ENCODE results near the gene MS4A6A.
A peak's percentile ranks its signal among the peaks of the same experiment; 100 is the strongest.
"Not testable (repeated sequence)": the region's sequence is repeated elsewhere in the genome, so short reads cannot be mapped to it uniquely, and the experiment has no call there.

The MS4A6A gene

GRCh38 chr11:60182541-60183330 is at the start of gene MS4A6A:
MS4A6A (minus strand) TSS chr11:60183083; CDS start chr11:60181727, 1,356 bp downstream.
- no peak for DNase-seq (ENCODE audit: low read depth in 1 of 2, low spot score in 1 of 2)

DNA sequence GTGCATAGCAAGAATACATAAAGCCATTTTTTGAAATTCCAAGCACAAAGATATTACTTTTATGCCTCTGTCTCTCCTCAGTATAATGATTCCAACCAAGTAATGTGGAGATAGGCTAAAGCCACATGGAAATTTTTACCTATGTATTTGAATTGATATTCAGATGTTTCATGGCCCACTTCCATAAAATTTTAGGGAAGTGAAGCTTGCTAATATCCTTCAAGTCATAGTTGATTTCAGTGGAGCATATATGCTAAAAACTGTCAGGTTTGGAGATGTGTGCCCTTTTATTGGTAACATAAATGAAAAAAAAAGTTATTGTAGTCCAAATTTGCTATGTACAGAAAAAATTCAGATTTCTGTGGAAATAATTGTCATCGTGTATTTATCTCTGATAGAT is 47.8 kb upstream of the MS4A6A start:
- DNase-seq (ENCODE audit: low read depth in 1 of 2, low spot score in 1 of 2) = no peak

- DNase-seq (ENCODE audit: low read depth in 1 of 2, low spot score in 1 of 2) = no peak
Observed at GRCh38 chr11:60222141-60222540, 39.3 kb upstream of the MS4A6A start.

DNA sequence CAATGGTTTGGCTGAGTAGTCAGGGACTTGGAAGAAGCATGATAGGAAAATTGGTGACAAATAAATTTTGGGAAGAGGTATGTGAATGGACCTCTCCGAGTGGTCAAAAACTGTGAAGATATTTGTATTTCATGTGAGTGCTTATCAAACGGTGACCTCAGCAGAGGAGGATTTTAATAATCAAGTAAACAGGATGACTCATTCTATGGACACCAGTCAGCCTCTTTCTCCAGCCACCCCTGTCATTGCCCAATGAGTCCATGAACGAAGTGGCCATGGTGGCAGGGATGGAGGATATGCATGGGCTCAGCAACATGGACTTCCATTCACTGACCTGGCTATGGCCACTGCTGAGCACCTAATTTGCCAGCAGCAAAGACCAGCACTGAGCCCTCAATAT is 38.8 kb upstream of the MS4A6A start:
- no peak for DNase-seq (ENCODE audit: low read depth in 1 of 2, low spot score in 1 of 2)

DNA sequence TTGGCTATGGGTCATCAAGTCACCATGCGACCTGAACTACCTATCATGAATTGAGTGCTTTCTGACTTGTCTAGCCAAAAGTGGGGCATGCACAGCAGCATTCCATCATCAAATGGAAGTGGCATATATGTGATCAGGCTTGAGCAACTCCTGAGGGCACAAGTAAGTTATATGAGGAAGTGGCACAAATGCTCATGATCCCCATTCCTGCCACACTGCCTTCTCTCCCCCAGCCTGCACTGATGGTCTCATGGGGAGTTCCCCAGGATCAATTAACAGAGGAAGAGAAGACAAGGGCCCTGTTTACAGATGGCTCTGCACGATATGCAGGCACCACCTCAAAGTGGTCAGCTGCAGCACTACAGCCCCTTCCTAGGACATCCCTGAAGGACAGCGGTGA is 38.3 kb upstream of the MS4A6A start:
- DNase-seq (ENCODE audit: low read depth in 1 of 2, low spot score in 1 of 2) = no peak

DNA sequence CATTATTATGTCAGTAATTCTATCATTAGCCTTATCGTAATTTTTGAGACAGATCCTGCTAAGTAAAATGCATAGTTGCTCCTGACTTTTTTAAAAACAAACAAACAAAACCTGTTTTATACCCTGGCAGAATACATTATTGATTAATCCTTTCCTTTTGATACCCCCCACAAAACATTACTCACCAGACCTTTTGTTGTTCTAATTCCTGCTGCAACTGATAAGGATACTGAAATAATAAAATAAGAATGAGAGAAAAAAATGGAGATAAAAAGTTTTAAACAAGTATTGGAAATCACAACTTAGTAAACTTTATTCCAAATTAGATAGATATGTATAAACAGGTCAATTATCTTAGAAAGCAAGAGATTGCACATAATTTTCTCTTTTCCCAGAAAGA is 31.5 kb upstream of the MS4A6A start:
- no peak for DNase-seq (ENCODE audit: low read depth in 1 of 2, low spot score in 1 of 2)

DNA sequence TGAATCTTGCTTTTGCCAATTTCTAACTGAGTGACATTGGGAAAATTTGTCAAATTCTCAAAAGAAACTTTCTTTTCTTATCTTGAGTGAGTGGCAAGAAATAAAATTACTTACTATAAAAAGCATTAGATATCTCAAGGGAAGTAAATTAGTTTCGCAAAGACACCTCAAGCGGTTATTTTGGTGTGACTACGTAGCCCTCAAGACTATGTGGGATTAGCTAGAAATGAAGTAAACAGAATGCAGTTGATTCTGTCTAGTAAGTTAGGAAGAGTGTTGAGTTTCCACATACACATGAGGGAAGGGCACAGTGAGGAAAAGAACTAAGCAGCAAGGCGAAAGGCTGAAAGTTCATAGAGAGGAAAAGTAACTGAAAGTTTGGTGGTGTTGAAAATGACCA is 28.3 kb upstream of the MS4A6A start:
- DNase-seq (ENCODE audit: low read depth in 1 of 2, low spot score in 1 of 2) = no peak

DNA sequence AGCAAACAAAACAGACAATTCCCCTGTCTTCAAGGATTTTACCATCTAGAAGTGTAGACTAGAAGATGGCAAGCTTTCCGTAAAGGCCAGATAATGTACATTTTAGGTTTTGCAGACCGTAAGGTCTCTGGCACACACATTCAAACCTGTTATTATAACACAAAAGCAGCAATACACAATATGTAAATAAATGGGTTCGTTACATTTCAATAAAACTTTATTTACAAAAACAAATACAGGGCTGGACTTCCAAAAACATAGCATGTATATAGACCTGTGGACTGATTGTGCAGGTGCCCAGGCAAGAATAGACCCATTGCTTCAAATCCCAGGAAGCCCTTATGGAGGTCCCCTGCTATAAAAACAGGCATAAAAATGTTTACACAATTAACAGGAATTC is 27.1 kb upstream of the MS4A6A start:
- DNase-seq (ENCODE audit: low read depth in 1 of 2, low spot score in 1 of 2) = no peak

DNA sequence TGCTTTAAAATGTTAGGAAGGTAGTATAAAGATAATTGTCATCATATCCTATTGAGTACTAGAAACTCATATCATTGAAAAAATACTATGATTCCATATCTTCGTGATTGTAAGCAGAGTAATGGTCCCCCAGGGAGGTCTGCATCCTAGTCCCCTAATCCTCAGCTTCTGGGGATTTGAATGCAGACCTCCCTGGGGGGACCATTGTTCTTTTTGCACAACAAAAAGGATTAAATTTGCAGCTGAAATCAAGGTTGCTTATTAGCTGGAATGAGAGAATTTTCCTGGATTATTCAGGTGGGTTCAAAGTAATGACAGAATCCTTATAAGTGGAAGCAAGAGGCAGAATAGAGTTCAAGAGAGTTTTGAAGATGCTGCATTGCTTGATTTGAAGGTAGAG is 26.1 kb upstream of the MS4A6A start:
- no peak for DNase-seq (ENCODE audit: low read depth in 1 of 2, low spot score in 1 of 2)

DNA sequence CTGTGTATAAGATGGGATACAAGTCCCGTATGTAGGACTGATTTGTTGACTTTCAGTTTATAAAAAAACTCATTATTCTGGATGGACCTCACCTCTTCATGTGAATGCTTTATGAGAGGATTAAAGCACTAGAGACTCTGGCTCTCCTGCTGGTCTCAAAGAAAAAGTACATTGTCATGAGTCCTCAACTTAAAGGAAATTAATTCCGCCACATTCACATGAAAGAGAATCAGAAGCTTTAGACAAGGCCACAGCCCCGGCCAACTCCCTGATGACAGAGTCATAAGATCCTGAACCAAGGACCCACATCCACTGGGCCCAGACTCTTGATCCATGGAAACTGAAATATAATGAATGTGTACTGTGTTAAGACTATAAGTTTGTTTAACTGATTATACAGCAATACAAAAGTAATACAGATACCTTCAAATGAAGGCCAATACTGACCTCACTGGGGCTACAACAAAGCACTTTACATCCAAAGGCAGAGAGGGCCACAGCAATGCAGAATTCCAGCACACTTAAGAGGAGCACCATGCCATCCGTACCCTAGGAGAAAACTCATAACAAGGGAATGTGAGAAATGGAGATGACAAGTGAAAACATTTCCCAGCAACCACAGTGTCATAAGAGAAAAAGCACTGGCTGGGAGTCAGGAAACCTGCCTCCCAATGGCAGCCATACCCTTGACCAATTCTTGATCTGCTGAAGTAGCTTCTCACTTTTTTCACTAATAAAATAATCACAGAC is 25.4 kb upstream of the MS4A6A start:
- no peak for DNase-seq (ENCODE audit: low read depth in 1 of 2, low spot score in 1 of 2)

DNA sequence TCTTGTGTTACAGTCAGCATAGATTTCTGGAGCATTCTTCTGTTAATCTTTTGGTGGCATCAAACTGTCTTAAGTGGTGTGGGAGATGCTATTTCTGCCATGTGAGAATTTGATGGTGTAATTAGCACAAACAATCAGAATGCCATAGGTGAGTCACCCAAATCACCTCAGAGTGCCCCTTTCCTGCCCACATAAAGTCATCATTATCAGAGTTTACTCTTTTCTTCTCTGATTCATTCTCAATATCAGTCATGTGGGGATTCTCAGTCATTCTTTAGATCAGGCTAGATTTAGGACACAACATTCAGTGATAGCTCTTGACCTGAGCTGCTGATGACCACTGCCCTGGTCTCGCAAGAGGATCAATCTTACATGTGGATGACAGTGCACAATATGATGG is 23.7 kb upstream of the MS4A6A start:
- DNase-seq (ENCODE audit: low read depth in 1 of 2, low spot score in 1 of 2) = no peak

DNA sequence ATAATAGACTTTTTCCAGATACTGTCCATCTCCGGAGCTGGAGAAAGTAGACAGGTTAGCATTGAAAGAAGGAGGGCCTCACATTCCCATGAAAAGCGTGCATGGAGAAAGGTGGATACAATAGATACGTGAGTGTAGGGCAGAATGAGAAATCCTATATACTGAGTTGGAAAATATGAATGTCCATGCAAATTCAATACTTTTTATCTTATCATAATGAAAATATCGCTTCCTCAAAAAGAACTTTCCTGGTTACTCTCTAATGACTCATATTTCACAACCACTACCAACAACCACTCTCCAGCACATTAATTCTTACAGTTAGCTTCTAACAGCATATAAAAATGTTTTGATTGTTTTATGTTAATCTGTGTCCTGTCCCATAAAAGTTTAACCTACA is 22.0 kb upstream of the MS4A6A start:
- no peak for DNase-seq (ENCODE audit: low read depth in 1 of 2, low spot score in 1 of 2)

DNA sequence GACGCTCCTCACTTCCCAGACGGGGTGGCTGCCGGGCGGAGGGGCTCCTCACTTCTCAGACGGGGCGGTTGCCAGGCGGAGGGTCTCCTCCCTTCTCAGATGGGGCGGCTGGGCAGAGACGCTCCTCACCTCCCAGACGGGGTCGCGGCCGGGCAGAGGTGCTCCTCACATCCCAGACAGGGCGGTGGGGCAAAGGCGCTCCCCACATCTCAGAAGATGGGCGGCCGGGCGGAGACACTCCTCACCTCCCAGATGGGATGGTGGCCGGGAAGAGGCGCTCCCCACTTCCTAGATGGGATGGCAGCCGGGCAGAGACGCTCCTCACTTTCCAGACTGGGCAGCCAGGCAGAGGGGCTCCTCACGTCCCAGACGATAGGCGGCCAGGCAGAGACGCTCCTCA is 18.5 kb upstream of the MS4A6A start:
- DNase-seq (ENCODE audit: low read depth in 1 of 2, low spot score in 1 of 2) = not testable (repeated sequence)

DNA sequence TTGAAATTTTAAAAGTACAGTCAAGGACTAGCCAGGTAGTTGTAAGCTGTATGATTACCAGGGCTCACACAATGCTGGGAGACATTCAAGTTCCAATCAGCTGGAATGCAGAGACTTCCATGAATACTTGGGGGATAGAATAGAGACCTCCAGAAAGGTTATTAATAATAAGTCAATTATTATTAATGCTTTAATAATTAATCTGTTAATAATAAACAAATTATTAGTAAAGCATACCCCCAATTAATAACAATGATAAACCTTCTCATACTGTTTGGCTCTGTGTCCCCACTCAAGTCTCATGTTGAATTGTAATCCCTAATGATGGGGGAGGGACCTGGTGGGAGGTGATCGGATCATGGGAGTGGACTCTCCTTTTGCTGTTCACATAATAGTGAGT is 14.6 kb upstream of the MS4A6A start:
- no peak for DNase-seq (ENCODE audit: low read depth in 1 of 2, low spot score in 1 of 2)

DNA sequence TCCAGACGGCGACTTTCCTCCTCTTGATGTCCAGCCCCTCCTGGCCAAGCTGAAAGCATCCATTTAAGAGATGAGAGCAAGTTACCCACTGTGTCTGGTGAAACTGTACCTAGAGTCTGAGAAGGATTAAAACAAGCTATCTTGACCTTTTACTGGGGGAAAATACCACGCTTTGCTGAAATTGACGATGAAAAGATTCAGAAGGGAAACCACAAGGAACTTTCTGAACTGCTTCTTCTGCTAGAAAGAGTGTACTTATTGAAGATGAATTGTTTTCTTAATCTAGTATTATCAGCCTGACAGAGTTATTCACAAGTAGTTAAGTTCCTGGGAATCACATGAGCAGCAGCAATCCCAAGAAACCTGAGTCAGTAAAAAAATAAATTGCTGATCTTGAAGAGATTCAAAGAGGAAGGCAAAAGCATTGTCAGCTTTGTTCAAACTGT is 13.1 kb upstream of the MS4A6A start:
- DNase-seq (ENCODE audit: low read depth in 1 of 2, low spot score in 1 of 2) = no peak

GRCh38 chr11:60194511-60194910 is 11.6 kb upstream of the MS4A6A start:
- DNase-seq (ENCODE audit: low read depth in 1 of 2, low spot score in 1 of 2) = no peak

DNA sequence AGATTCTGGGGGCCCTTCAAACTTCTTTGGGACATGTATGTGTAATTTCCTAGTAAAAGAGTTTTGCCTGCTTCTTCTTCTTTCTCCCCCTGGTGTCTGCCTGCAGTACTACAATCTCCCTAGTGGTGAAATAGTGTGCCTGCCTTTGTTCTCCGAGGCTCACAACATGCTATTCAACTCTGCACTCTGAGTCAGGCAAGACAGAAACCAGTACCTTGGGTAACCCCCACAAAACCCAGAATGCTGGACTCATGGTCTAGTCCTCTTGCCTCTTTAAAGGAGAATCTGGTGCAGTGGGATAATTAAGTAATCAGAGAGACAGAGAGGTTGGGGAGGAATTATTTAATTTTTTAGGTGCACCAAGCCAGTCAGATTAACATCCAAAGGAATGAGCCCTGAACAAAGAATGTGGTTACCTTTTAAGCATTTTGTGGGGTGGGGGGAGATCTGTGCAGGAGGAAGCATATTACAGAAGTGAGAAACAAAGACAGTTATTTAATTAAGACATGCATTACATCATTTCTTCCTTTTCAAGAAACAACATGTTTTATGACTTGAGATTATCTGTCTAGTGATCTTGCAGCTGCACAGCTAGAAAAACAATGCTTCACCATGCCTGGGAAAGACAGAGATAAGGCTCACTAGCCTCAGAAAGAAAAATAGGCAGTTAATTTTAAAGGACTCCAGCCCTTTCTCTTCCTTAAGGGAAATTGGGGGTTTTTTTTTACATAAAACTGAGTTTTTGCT is 11.0 kb upstream of the MS4A6A start:
- peak in 1 of 2 donors; percentile 7 for DNase-seq (ENCODE audit: low read depth in 1 of 2, low spot score in 1 of 2)

GRCh38 chr11:60192564-60192963 is 9.7 kb upstream of the MS4A6A start:
- DNase-seq (ENCODE audit: low read depth in 1 of 2, low spot score in 1 of 2) = not testable (repeated sequence)

GRCh38 chr11:60188481-60188880 is 5.6 kb upstream of the MS4A6A start:
- not testable (repeated sequence) for DNase-seq (ENCODE audit: low read depth in 1 of 2, low spot score in 1 of 2)

GRCh38 chr11:60186128-60186527 is 3.2 kb upstream of the MS4A6A start:
- not testable (repeated sequence) for DNase-seq (ENCODE audit: low read depth in 1 of 2, low spot score in 1 of 2)

- not testable (repeated sequence) for DNase-seq (ENCODE audit: low read depth in 1 of 2, low spot score in 1 of 2)
Observed at GRCh38 chr11:60185512-60185827, 2.6 kb upstream of the MS4A6A start.

Data from stimulated activated CD4-positive, alpha-beta T cell treated with anti-CD3 and anti-CD28 coated beads, Interleukin-15, amount 100 ng/mL, for 1 hour (primary cell).